A549 (cell line): ENCODE results near the gene XPO6. TPM values are rescaled to one million over a fixed set of nuclear protein-coding genes. Genes with fewer than 3 reads are reported as not detected.

Experiments used
- ATAC-seq, 2 experiments: fragments of 200-7000 bp in 1 of 2; fragments of >200 bp in 1 of 2; cut with Nextera tagmentation in 1 of 2; cut with Tn5 transposase in 1 of 2; 3 replicates each; pipeline versions ENCODE4 v1.8.0 to v1.9.1; 2018 to 2020; ENCODE audit warnings: mild to moderate bottlenecking in 1 of 2, moderate library complexity in 1 of 2
- CTCF ChIA-PET: fragments of 300-600 bp; sonication (Branson Sonifier 250); formaldehyde crosslinking; extraction: SDS; loops from one replicate; lab custom pipeline; 2021; ENCODE audit warnings: antibody characterized with exemption, inconsistent platforms; lab: Yijun Ruan, JAX
- POLR2A ChIA-PET: fragments of 350-600 bp; formaldehyde crosslinking; extraction: SDS; loops from one replicate; lab custom pipeline; 2021; ENCODE audit warnings: antibody characterized with exemption, inconsistent platforms; lab: Yijun Ruan, JAX
- DNase-seq, 2 experiments: peaks; one replicate each; pipeline versions ENCODE4 v3.0.0 to v3.0.0-alpha.2; 2011 to 2016; ENCODE audit warnings: low read depth in 1 of 2, low spot score in 1 of 2
- FAIRE-seq: peaks from 2 replicates; lab custom pipeline; 2011; peaks lifted over from hg19 to GRCh38; lab: Jason Lieb, UNC
- H3K27ac ChIP-seq, 2 experiments: fragments of >200 bp; sonication (Bioruptor Twin); formaldehyde crosslinking; 3 replicates each; pipeline ENCODE4 v1.5.1; 2016 to 2017
- H3K4me1 ChIP-seq: fragments of >200 bp; sonication (Bioruptor Twin); formaldehyde crosslinking; 3 replicates; pipeline ENCODE4 v1.6.1; 2016
- H3K4me2 ChIP-seq: fragments of >200 bp; sonication (Bioruptor Twin); formaldehyde crosslinking; 3 replicates; pipeline ENCODE4 v1.6.1; 2016
- H3K4me3 ChIP-seq: fragments of >200 bp; sonication (Bioruptor Twin); formaldehyde crosslinking; 3 replicates; pipeline ENCODE4 v1.5.1; 2016
- H3K9me3 ChIP-seq: fragments of >200 bp; sonication (Bioruptor Twin); formaldehyde crosslinking; 3 replicates; pipeline ENCODE4 v1.6.1; 2016
- ATOH8 ChIP-seq: fragments of 250-450 bp; sonication (Bioruptor Pico); IDR thresholded peaks from 2 replicates; pipeline ENCODE4 v1.5.0; 2020; ENCODE audit warnings: low read depth, mild to moderate bottlenecking, moderate library complexity
- BHLHE40 ChIP-seq: IDR thresholded peaks from 2 replicates; pipeline ENCODE4 v1.6.1; 2012; ENCODE audit warnings: low read depth, low read length, inconsistent platforms
- CBX2 ChIP-seq: fragments of 200-600 bp; sonication (generic); IDR thresholded peaks from 2 replicates; pipeline ENCODE4 v1.6.1; 2016; ENCODE audit warnings: low read depth, mild to moderate bottlenecking, borderline replicate concordance
- CBX8 ChIP-seq: fragments of 200-600 bp; sonication (generic); IDR thresholded peaks from 2 replicates; pipeline ENCODE4 v1.6.1; 2016
- CHD2 ChIP-seq: fragments of 150-350 bp; IDR thresholded peaks from 2 replicates; pipeline ENCODE4 v1.6.1; 2014; ENCODE audit warnings: low read length; ENCODE audit not compliant: partially characterized antibody
- E2F6 ChIP-seq: IDR thresholded peaks from 2 replicates; pipeline ENCODE4 v1.6.1; 2012; ENCODE audit warnings: low read depth, borderline replicate concordance
- EHF ChIP-seq: fragments of 250-450 bp; sonication (Bioruptor Pico); IDR thresholded peaks from 2 replicates; pipeline ENCODE4 v1.5.0; 2020; ENCODE audit warnings: mild to moderate bottlenecking
- HOXA7 ChIP-seq: fragments of 250-450 bp; sonication (Bioruptor Pico); IDR thresholded peaks from 2 replicates; pipeline ENCODE4 v1.5.0; 2020; ENCODE audit warnings: mild to moderate bottlenecking, moderate library complexity
- MYC ChIP-seq: IDR thresholded peaks from 2 replicates; pipeline ENCODE4 v1.6.1; 2012; ENCODE audit warnings: mild to moderate bottlenecking, inconsistent platforms, low read length, improper control_type of control experiment, borderline replicate concordance
- PBX3 ChIP-seq: IDR thresholded peaks from 2 replicates; pipeline ENCODE4 v1.6.1; 2012
- POLR2AphosphoS2 ChIP-seq: conservative IDR thresholded peaks from 2 replicates; pipeline ENCODE4 v1.6.1; 2012; ENCODE audit warnings: low read length, improper control_type of control experiment, inconsistent platforms
- RARB ChIP-seq: fragments of 250-450 bp; sonication (Bioruptor Pico); IDR thresholded peaks from 2 replicates; pipeline ENCODE4 v1.8.0; 2021; ENCODE audit warnings: mild to moderate bottlenecking, moderate library complexity
- REST ChIP-seq: fragments of 200-600 bp; sonication (generic); IDR thresholded peaks from 2 replicates; pipeline ENCODE4 v1.6.1; 2016; ENCODE audit warnings: antibody characterized with exemption, mild to moderate bottlenecking, moderate library complexity
- RFX5 ChIP-seq: fragments of 450-650 bp; IDR thresholded peaks from 2 replicates; pipeline ENCODE4 v1.7.1; 2014; ENCODE audit warnings: antibody characterized with exemption, mild to moderate bottlenecking, moderate library complexity
- SREBF2 ChIP-seq: fragments of 450-650 bp; IDR thresholded peaks from 2 replicates; pipeline ENCODE4 v1.6.1; 2014; ENCODE audit warnings: mild to moderate bottlenecking, moderate library complexity
- TFCP2L1 ChIP-seq: fragments of 250-450 bp; sonication (Bioruptor Pico); IDR thresholded peaks from 2 replicates; pipeline ENCODE4 v1.5.0; 2021; ENCODE audit warnings: mild to moderate bottlenecking
- ZC3H11A ChIP-seq: fragments of 450-650 bp; IDR thresholded peaks from 2 replicates; pipeline ENCODE4 v1.6.1; 2014; ENCODE audit warnings: antibody characterized with exemption, mild to moderate bottlenecking
- ZFP36 ChIP-seq: fragments of 450-650 bp; IDR thresholded peaks from 2 replicates; pipeline ENCODE4 v1.6.1; 2014; ENCODE audit warnings: borderline replicate concordance; ENCODE audit not compliant: partially characterized antibody
- WGBS: methylation state at CpG from one replicate; pipeline ENCODE4 v1.1.6; 2017; ENCODE audit errors: missing lambda C conversion rate; 5-methylcytosine and 5-hydroxymethylcytosine counted together
- polyA plus RNA-seq, 4 experiments: library from polyadenylated mRNA; depleted of rRNA in 3 of 4; stranded (reverse); fragments of >200 nt; fragmentation: RNase III in 1 of 4; extraction: RNeasy Plus Mini Kit Qiagen cat#74134 plus additional on column Dnase treatment in 1 of 4; gene quantifications; 2 replicates in 3 of 4; 3 replicates in 1 of 4; pipeline ENCODE4 v1.2.3, GENCODE V29; 2011 to 2017
- TF ChIP-seq, protein P1 (sequence below): fragments of >200 bp; sonication (Bioruptor Twin); formaldehyde crosslinking; IDR thresholded peaks from 2 replicates; pipeline ENCODE4 v1.6.1; 2016

Gene XPO6
- polyA plus RNA-seq, 2 of the 4 experiments (the other 2 are of a cell fraction): 63.0 to 108 TPM

- Histone ChIP-seq H3K4me1 (peaks cover 40% of the 10 kb centered on the region), H3K4me3 (no peak overlapping the region), H3K27ac (no peak overlapping the region), H3K9me3 (no peaks in the 10 kb centered on the region), H3K4me2 (no peak overlapping the region)
- ChIA-PET CTCF (interaction anchor here (0.7 to 1.3 kb wide), 3 partner anchors 16 to 33 kb away, joined by 3 read pairs; no protein-coding TSS in a partner anchor), POLR2A (no interaction called here)
- WGBS: 92% methylated on average over 6 of the region's 6 CpGs
- ATAC-seq (no peak), FAIRE-seq (no peak), DNase-seq (no peak)
- no peak for TF ChIP-seq RARB
- no peak for TF ChIP-seq BHLHE40
- no peak for TF ChIP-seq PBX3
- no peak for TF ChIP-seq CBX2
- no peak for TF ChIP-seq ZC3H11A
Observed at GRCh38 chr16:28188085-28188916, 23.5 kb downstream of the XPO6 start.

DNA sequence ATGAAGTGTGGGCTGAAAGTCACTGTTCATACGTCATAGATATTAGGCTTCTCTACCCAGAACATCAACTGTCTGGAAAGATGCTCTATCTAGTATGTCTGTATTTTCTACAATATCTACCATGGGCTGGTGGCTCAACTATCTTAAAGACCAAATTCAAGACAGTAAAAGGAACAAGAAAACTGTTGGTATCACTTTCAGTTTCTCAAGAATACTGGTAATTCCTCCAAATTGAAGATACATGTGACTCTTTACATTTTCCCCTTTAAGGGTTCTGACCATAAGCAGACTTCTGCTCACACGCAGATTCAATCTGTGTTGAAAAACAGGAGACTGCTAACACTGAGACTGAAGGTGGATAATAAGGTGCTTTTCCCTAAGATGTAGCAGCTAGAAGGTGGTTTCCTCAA is 24.2 kb downstream of the XPO6 start:
- Histone ChIP-seq H3K9me3 (no peaks in the 10 kb centered on the region), H3K4me3 (no peak overlapping the region), H3K4me2 (no peak overlapping the region), H3K4me1 (peaks cover 42% of the 10 kb centered on the region), H3K27ac (no peak overlapping the region)
- DNase-seq: no peak
- 95% methylated on average over 2 of the region's 2 CpGs for WGBS
- no peak for ATAC-seq
- CTCF ChIA-PET: interaction anchor here (1.3 kb wide), 1 partner anchor 16 kb away, joined by 3 read pairs; no protein-coding TSS in a partner anchor
- POLR2A ChIA-PET: no interaction called here
- TF ChIP-seq CHD2 (no peak), HOXA7 (CRISPR knock-in tag) (no peak), RFX5 (no peak), CBX8 (no peak), MYC (no peak), EHF (no peak), POLR2AphosphoS2 (no peak), SREBF2 (no peak), ZFP36 (no peak)
- FAIRE-seq: no peak

- ChIA-PET POLR2A (interaction anchor here (0.6 kb wide), 1 partner anchor 305 kb away, joined by 3 read pairs; the partner anchor contains the start of gene CLN3), CTCF (no interaction called here)
- FAIRE-seq: no peak
- Histone ChIP-seq H3K4me3 (no peak overlapping the region), H3K4me1 (peaks cover 51% of the 10 kb centered on the region), H3K9me3 (no peaks in the 10 kb centered on the region), H3K4me2 (no peak overlapping the region)
- no peak for DNase-seq
- no peak for ATAC-seq
- TF ChIP-seq CBX2: no peak
- no peak for TF ChIP-seq RFX5
- no peak for TF ChIP-seq E2F6
- TF ChIP-seq TFCP2L1 (CRISPR knock-in tag): no peak
- no peak for TF ChIP-seq SREBF2
- TF ChIP-seq ATOH8 (CRISPR knock-in tag): no peak
- TF ChIP-seq REST: no peak
- TF ChIP-seq, protein P1, sequence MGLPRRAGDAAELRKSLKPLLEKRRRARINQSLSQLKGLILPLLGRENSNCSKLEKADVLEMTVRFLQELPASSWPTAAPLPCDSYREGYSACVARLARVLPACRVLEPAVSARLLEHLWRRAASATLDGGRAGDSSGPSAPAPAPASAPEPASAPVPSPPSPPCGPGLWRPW: no peak
- no peak for TF ChIP-seq ZC3H11A
- no peak for TF ChIP-seq POLR2AphosphoS2
- TF ChIP-seq, all 56 proteins: peak for 0
- peak overlapping the region in 1 of 2 experiments; percentile 32; a peak in 1 of 6 replicates for H3K27ac ChIP-seq
- WGBS: 90% methylated on average over 4 of the region's 4 CpGs
Observed at GRCh38 chr16:28186752-28187151, 25.0 kb downstream of the XPO6 start.
